ENCODE measurements around the gene PDE4C. TPM values are rescaled to one million over a fixed set of nuclear protein-coding genes. Genes with fewer than 3 reads are reported as not detected.

Gene PDE4C
- total and polyA plus RNA-seq, 9 of the 15 experiments (the other 6 are each of a cell fraction or from before 2014, with no cell fraction given) = 0.04 to 0.91 (median 0.20) TPM; not detected in 1

- TF ChIP-seq ZMIZ1 (IDR thresholded peaks at IDR 0.05; ENCODE audit: low read depth in 2 of 2, low read length in 2 of 2) (no peak), ZNF778 (CRISPR knock-in tag; IDR thresholded peaks at IDR 0.05) (no peak), HNRNPL (IDR thresholded peaks at IDR 0.05; ENCODE audit: low read depth, low read length) (no peak), HDAC1 (IDR thresholded peaks at IDR 0.05) (0 out of 4 replicates have a peak, but pooled peaks of 1 of the 2 experiments have one; percentile 38), PTTG1 (tag; IDR thresholded peaks at IDR 0.05; ENCODE audit: low read depth) (no peak), RBM15 (IDR thresholded peaks at IDR 0.05; ENCODE audit: insufficient read depth, low read length) (no peak), FOXO4 (CRISPR knock-in tag; IDR thresholded peaks at IDR 0.05) (no peak), SAFB (IDR thresholded peaks at IDR 0.05; ENCODE audit: borderline replicate concordance, low read depth, low read length) (peak; percentile 56; the same call in 1 of the 2 replicates), EP300 (IDR thresholded peaks at IDR 0.05; ENCODE audit: low read length) (no peak), CCNT2 (IDR thresholded peaks at IDR 0.05; ENCODE audit: borderline replicate concordance, extremely low read depth, insufficient read length, low read depth, low read length) (peak; percentile 21), IFI16 (CRISPR knock-in tag; IDR thresholded peaks at IDR 0.05) (no peak), SOX6 (IDR thresholded peaks at IDR 0.05) (no peak), HLTF (IDR thresholded peaks at IDR 0.05) (no peak), NR3C1 (CRISPR knock-in tag; IDR thresholded peaks at IDR 0.05) (no peak)
Observed at GRCh38 chr19:18224525-18225354, 1.5 kb downstream of the PDE4C start (continued).
